GM23338 (cell line): ENCODE data around the gene RIN3. TPM values are rescaled to one million over a fixed set of nuclear protein-coding genes. Genes with fewer than 3 reads are reported as not detected.

ENCODE experiments used
- ATAC-seq: fragments of 200-7000 bp; cut with Tn5 transposase; 3 replicates; pipeline ENCODE4 v1.9.1; 2020
- DNase-seq: peaks from one replicate; pipeline ENCODE4 v3.0.0-alpha.2; 2015; ENCODE audit warnings: low spot score
- H2AFZ ChIP-seq: fragments of 200-600 bp; sonication (generic); 2 replicates; pipeline ENCODE4 v1.8.0; 2016; ENCODE audit warnings: antibody characterized with exemption, mild to moderate bottlenecking, moderate library complexity
- H3F3A ChIP-seq: fragments of 200-600 bp; sonication (generic); replicated peaks from 2 replicates; pipeline ENCODE4 v1.8.0; 2017; ENCODE audit warnings: antibody characterized with exemption, mixed run types, low read depth
- H3K27ac ChIP-seq: fragments of 200-600 bp; sonication (generic); 2 replicates; pipeline ENCODE4 v1.6.1; 2016; ENCODE audit warnings: low read depth
- H3K27me3 ChIP-seq: fragments of 200-600 bp; sonication (generic); 2 replicates; pipeline ENCODE4 v1.8.0; 2016; ENCODE audit warnings: mild to moderate bottlenecking, mixed run types, moderate library complexity; ENCODE audit not compliant: insufficient read depth
- H3K36me3 ChIP-seq: fragments of 200-600 bp; sonication (generic); 2 replicates; pipeline ENCODE4 v1.8.0; 2016; ENCODE audit warnings: mild to moderate bottlenecking; ENCODE audit not compliant: insufficient read depth
- H3K4me1 ChIP-seq: fragments of 200-600 bp; sonication (generic); 2 replicates; pipeline ENCODE4 v1.8.0; 2016; ENCODE audit warnings: mild to moderate bottlenecking, moderate library complexity; ENCODE audit not compliant: insufficient read depth
- H3K4me2 ChIP-seq: fragments of 200-600 bp; sonication (generic); 2 replicates; pipeline ENCODE4 v1.7.1; 2017; ENCODE audit warnings: mixed run types
- H3K4me3 ChIP-seq: fragments of 200-600 bp; sonication (generic); 2 replicates; pipeline ENCODE4 v1.6.1; 2016; ENCODE audit warnings: mixed run types
- H3K79me2 ChIP-seq: fragments of 200-600 bp; sonication (generic); replicated peaks from 2 replicates; pipeline ENCODE4 v1.8.0; 2017; ENCODE audit warnings: mild to moderate bottlenecking; ENCODE audit not compliant: insufficient read depth
- H3K9me2 ChIP-seq: fragments of 200-600 bp; sonication (generic); 2 replicates; pipeline ENCODE4 v1.8.0; 2017; ENCODE audit not compliant: insufficient read depth
- H4K20me1 ChIP-seq: fragments of 200-600 bp; sonication (generic); replicated peaks from 2 replicates; pipeline ENCODE4 v1.8.0; 2017; ENCODE audit warnings: mild to moderate bottlenecking; ENCODE audit not compliant: insufficient read depth
- H3K27ac Mint-ChIP-seq: 2 replicates; pipeline ENCODE4 v1.8.0; 2020; ENCODE audit warnings: inconsistent platforms, mild to moderate bottlenecking, moderate library complexity, mixed read lengths
- H3K27me3 Mint-ChIP-seq: 3 replicates; pipeline ENCODE4 v1.8.0; 2022; ENCODE audit warnings: low read depth, mild to moderate bottlenecking, moderate library complexity, mixed read lengths, inconsistent platforms; ENCODE audit not compliant: insufficient read depth, poor library complexity
- H3K36me3 Mint-ChIP-seq: 3 replicates; pipeline ENCODE4 v1.8.0; 2021; ENCODE audit warnings: low read depth, mild to moderate bottlenecking, inconsistent platforms, moderate library complexity, mixed read lengths
- H3K4me1 Mint-ChIP-seq: 3 replicates; pipeline ENCODE4 v1.8.0; 2020; ENCODE audit warnings: mild to moderate bottlenecking, inconsistent platforms, mixed read lengths
- H3K4me3 Mint-ChIP-seq: 3 replicates; pipeline ENCODE4 v1.8.0; 2021; ENCODE audit warnings: moderate library complexity, mild to moderate bottlenecking, inconsistent platforms, mixed read lengths
- H3K9me3 Mint-ChIP-seq: 3 replicates; pipeline ENCODE4 v1.8.0; 2020; ENCODE audit warnings: moderate library complexity, mild to moderate bottlenecking, inconsistent platforms, mixed read lengths
- CREB1 ChIP-seq: fragments of 250-450 bp; sonication (Bioruptor Pico); IDR thresholded peaks from 2 replicates; pipeline ENCODE4 v1.5.0; 2020; ENCODE audit warnings: low read depth, mild to moderate bottlenecking, moderate library complexity
- CTCF ChIP-seq, 2 experiments: fragments of 200-600 bp in 1 of 2; sonication (generic) in 1 of 2; conservative IDR thresholded peaks; 2 replicates each; pipeline versions ENCODE4 v1.5.1 to v1.6.1; 2016 to 2017; ENCODE audit warnings: antibody characterized with exemption in 2 of 2, low read depth in 2 of 2, mild to moderate bottlenecking in 2 of 2, moderate library complexity in 1 of 2
- ETS1 ChIP-seq: IDR thresholded peaks from 2 replicates; pipeline ENCODE4 v1.6.1; 2016; ENCODE audit warnings: antibody characterized with exemption
- EZH2 ChIP-seq: fragments of 200-600 bp; sonication (generic); IDR thresholded peaks from one replicate; pipeline ENCODE4 v1.8.0; 2017; ENCODE audit warnings: antibody characterized with exemption, mild to moderate bottlenecking, low read depth; ENCODE audit not compliant: unreplicated experiment
- EZH2phosphoT487 ChIP-seq: fragments of 200-600 bp; sonication (generic); IDR thresholded peaks from one replicate; pipeline ENCODE4 v1.8.1; 2018; ENCODE audit warnings: antibody characterized with exemption; ENCODE audit not compliant: unreplicated experiment
- JUNB ChIP-seq: IDR thresholded peaks from one replicate; pipeline ENCODE4 v1.6.1; 2016; ENCODE audit warnings: antibody characterized with exemption; ENCODE audit not compliant: unreplicated experiment
- NANOG ChIP-seq: IDR thresholded peaks from 2 replicates; pipeline ENCODE4 v1.6.1; 2016; ENCODE audit warnings: antibody characterized with exemption, borderline replicate concordance
- POLR2AphosphoS5 ChIP-seq: IDR thresholded peaks from 2 replicates; pipeline ENCODE4 v1.6.1; 2016; ENCODE audit warnings: antibody characterized with exemption, low read depth
- REST ChIP-seq: IDR thresholded peaks from one replicate; pipeline ENCODE4 v1.6.1; 2018; ENCODE audit warnings: antibody characterized with exemption; ENCODE audit not compliant: unreplicated experiment
- STAT1 ChIP-seq: IDR thresholded peaks from one replicate; pipeline ENCODE4 v1.6.1; 2016; ENCODE audit warnings: antibody characterized with exemption; ENCODE audit not compliant: unreplicated experiment
- ZNF114 ChIP-seq: fragments of 250-450 bp; sonication (Bioruptor Pico); IDR thresholded peaks from 2 replicates; pipeline ENCODE4 v1.5.0; 2020; ENCODE audit warnings: mild to moderate bottlenecking, moderate library complexity
- ZNF331 ChIP-seq: fragments of 250-450 bp; sonication (Bioruptor Pico); IDR thresholded peaks from 2 replicates; pipeline ENCODE4 v1.5.0; 2020; ENCODE audit warnings: low read depth, mild to moderate bottlenecking, moderate library complexity
- ZNF462 ChIP-seq: fragments of 250-450 bp; sonication (Bioruptor Pico); IDR thresholded peaks from 2 replicates; pipeline ENCODE4 v1.5.0; 2020; ENCODE audit warnings: mild to moderate bottlenecking, moderate library complexity
- polyA plus RNA-seq: library from polyadenylated mRNA; unstranded; fragments of >200 nt; fragmentation: Nextera tagmentation; extraction: Ambion mirVana; gene quantifications from 2 replicates; pipeline ENCODE4 v1.2.1, GENCODE V29; 2016
- total RNA-seq: library from RNA; depleted of rRNA; stranded (reverse); fragments of >200 nt; shearing (Covaris generic); gene quantifications from 2 replicates; pipeline ENCODE4 v1.2.3, GENCODE V29; 2014

RIN3 gene
- total and polyA plus RNA-seq, 2 experiments from 2014 or later = 0.97 to 1.5 TPM

- H3F3A ChIP-seq = no peaks in the 10 kb centered on the region
- no peaks in the 10 kb centered on the region for H3K27me3 ChIP-seq
- H3K36me3 ChIP-seq = no peaks in the 10 kb centered on the region
- Mint-ChIP-seq H3K9me3 (no peaks in the 10 kb centered on the region; the same call in 2 of the 3 replicates), H3K27me3 (peaks cover 5% of the 10 kb centered on the region), H3K4me3 (no peak overlapping the region), H3K36me3 (no peaks in the 10 kb centered on the region), H3K4me1 (peaks cover 15% of the 10 kb centered on the region), H3K27ac (no peak overlapping the region)
- DNase-seq = no peak
- ATAC-seq = no peak
- H2AFZ ChIP-seq = no peak overlapping the region
- H3K4me1 ChIP-seq = no peaks in the 10 kb centered on the region
- H3K4me2 ChIP-seq = no peak overlapping the region
- TF ChIP-seq STAT1 = no peak
- no peak for TF ChIP-seq CREB1 (CRISPR knock-in tag)
- TF ChIP-seq ZNF331 (CRISPR knock-in tag) = no peak
- no peak for TF ChIP-seq NANOG
- TF ChIP-seq POLR2AphosphoS5 = no peak
- TF ChIP-seq JUNB = no peak
- no peak for TF ChIP-seq ZNF462 (CRISPR knock-in tag)
- TF ChIP-seq REST = no peak
- TF ChIP-seq CTCF (conservative IDR thresholded peaks at IDR 0.05; ENCODE audit: low read depth in 2 of 2) = no peak
- TF ChIP-seq EZH2 = no peak
- no peak for TF ChIP-seq ETS1
- no peak for TF ChIP-seq EZH2phosphoT487
- no peak for TF ChIP-seq ZNF114 (CRISPR knock-in tag)
- no peak overlapping the region for H3K27ac ChIP-seq
- H3K9me2 ChIP-seq = no peaks in the 10 kb centered on the region
- H3K4me3 ChIP-seq = no peak overlapping the region
- H4K20me1 ChIP-seq = no peaks in the 10 kb centered on the region
- no peaks in the 10 kb centered on the region for H3K79me2 ChIP-seq
Observed at GRCh38 chr14:92484132-92484823, 29.3 kb upstream of the RIN3 start.
